ENCODE results near the gene CR1.
"Not testable (repeated sequence)": the region's sequence is repeated elsewhere in the genome, so short reads cannot be mapped to it uniquely, and the experiment has no call there.

The CR1 gene

DNA sequence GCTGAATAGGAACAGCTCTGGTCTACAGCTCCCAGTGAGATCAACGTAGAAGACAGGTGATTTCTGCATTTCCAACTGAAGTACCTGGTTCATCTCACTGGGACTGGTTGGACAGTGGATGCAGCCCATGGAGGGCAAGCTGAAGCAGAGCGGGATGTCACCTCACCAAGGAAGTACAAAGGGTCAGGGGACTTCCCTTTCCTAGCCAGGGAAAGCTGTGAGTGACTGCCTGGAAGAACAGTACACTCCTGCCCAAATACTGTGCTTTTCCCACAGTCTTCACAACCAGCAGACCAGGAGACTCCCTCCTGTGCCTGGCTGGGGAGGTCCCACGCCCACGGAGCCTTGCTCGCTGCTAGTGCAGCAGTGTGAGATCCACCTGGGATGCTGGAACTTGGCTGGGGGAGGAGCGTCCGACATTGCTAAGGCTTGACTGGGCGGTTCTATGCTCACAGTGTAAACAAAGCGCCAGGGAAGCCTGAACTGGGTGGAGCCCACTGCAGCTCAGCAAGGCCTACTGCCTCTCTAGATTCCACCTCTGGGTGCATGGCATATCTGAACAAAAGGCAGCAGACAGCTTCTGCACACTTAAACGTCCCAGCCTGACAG is 163.7 kb downstream of the CR1 start:
- peak in 1 of 2 experiments; percentile 65 for DNase-seq (ENCODE audit: low read depth in 1 of 2, low spot score in 1 of 2)
- in situ Hi-C loops (cut with HindIII; ENCODE audit: low pct_unique_long_range_greater_than_20kb, low sequenced_read_pairs), result no loop called here
- no peak for TF ChIP-seq JUND (IDR thresholded peaks at IDR 0.05; ENCODE audit: low read depth)

DNA sequence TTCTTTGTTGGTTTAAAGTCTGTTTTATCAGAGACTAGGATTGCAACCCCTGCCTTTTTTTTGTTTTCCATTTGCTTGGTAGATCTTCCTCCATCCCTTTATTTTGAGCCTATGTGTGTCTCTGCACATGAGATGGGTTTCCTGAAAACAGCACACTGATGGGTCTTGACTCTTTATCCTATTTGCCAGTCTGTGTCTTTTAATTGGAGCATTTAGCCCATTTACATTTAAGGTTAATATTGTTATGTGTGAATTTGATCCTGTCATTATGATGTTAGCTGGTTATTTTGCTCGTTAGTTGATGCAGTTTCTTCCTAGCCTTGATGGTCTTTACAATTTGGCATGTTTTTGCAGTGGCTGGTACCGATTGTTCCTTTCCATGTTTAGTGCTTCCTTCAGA is 165.5 kb downstream of the CR1 start:
- in situ Hi-C loops (cut with HindIII; ENCODE audit: low pct_unique_long_range_greater_than_20kb, low sequenced_read_pairs); DNase-seq (ENCODE audit: low read depth in 1 of 2, low spot score in 1 of 2): not testable (repeated sequence)

DNA sequence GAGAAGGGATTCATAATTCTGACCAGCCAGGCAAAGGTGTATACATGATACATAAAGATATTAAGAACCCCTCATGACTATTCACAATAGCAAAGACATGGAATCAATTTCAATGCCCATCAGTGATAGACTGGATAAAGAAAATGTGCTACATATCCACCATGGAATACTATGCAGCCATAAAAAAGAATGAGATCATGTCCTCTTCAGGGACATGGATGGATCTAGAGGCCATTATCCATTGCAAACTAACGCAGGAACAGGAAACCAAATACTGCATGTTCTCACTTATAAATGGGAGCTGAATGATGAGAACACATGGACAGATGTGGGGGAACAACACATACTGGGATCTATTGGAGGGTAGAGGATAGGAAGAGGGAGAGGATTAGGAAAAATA is 170.4 kb downstream of the CR1 start:
- in situ Hi-C loops (cut with HindIII; ENCODE audit: low pct_unique_long_range_greater_than_20kb, low sequenced_read_pairs), result no loop called here
- DNase-seq (ENCODE audit: low read depth in 1 of 2, low spot score in 1 of 2), result no peak
- no peak for TF ChIP-seq JUND (IDR thresholded peaks at IDR 0.05; ENCODE audit: low read depth)

DNA sequence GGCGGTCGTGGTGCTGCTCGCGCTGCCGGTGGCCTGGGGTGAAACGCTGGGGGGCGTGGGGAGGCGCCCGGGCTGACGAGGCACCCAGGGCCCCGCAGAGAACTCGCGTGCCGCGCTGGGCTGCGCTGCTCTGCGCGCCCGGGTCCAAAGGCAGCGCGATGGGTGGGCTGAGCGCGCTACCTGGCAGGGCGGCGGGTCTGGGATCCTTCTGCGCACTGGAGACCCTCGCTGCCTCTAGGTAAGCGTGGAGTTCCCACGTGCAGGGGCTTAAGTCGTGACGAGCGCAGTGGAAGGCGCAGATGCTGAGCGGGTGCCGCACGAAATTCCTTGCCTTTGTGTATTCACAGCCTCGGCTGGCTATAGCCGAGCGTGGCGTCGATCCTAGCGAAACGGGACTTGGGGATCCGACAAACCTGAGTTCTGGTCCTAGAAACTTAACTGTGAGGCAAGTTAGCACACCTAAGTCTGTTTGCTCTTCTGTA is 173.6 kb downstream of the CR1 start:
- in situ Hi-C loops (cut with HindIII; ENCODE audit: low pct_unique_long_range_greater_than_20kb, low sequenced_read_pairs), result no loop called here
- TF ChIP-seq JUND (IDR thresholded peaks at IDR 0.05; ENCODE audit: low read depth), result no peak
- no peak for DNase-seq (ENCODE audit: low read depth in 1 of 2, low spot score in 1 of 2)

DNA sequence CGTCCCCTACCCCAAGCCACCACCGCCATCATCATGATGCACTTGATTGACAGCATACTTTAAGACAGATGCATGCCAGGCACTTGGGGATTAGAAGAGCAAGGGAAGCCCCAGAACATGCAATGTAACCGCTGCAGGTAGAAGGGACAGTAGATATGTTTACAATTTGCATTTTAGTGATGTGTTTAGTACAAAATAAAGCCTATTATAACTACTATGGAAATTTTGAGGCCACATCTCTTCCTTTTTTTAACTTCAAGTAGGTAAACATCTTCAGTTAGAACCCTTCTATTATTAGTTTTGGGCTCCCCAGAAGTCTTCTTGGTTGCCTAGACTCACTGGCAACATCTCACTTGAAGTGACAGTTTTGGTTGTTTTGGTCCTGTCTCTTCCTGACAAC is 174.2 kb downstream of the CR1 start:
- in situ Hi-C loops (cut with HindIII; ENCODE audit: low pct_unique_long_range_greater_than_20kb, low sequenced_read_pairs), result no loop called here
- no peak for DNase-seq (ENCODE audit: low read depth in 1 of 2, low spot score in 1 of 2)
- TF ChIP-seq JUND (IDR thresholded peaks at IDR 0.05; ENCODE audit: low read depth), result no peak

DNA sequence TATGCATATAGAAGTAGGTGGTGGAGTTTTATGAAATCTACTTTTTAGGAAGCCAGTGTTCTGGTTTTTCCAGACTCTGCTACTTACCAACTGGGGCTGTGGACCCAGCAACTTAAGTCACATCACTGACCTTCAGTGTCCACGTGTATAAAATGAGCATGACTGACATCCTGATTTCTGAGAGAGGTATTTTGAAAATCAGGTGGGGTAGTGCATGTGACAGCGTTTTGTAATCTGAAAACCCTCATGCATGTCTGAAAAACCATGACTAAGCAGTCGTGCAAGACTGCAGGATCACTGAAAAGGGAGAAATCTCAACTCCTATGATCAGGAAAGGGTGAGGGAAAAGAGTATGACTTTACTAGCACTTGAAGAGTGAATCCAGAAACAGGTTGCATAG is 175.0 kb downstream of the CR1 start:
- TF ChIP-seq JUND (IDR thresholded peaks at IDR 0.05; ENCODE audit: low read depth), result no peak
- in situ Hi-C loops (cut with HindIII; ENCODE audit: low pct_unique_long_range_greater_than_20kb, low sequenced_read_pairs), result no loop called here
- no peak for DNase-seq (ENCODE audit: low read depth in 1 of 2, low spot score in 1 of 2)

DNA sequence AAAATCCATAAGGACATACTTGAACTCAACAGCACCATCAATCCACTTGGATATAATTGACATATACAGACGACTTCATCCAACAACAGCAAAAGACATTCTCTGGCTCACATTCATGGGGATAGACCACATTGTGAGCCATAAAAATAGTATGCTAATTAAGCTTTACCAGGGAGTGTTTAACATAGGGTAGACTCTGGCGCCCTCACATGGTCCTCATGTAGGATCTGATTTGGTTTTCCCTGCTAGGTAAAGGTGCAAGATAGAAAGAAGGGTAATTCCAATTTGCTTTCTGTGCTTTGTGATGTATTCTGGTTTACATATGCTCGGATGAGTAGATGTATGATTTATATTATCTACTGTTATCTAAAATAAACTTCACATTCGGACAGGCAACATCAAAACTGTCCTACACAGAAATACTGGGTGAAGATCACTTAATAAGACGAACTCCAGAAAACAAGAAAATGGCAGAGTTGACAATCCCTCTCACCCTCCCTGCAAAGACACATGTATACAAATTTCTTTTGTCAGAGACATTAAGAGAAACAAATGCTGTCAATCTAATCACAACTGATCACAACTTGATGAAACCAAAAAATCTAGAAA is 176.7 kb downstream of the CR1 start:
- no peak for TF ChIP-seq JUND (IDR thresholded peaks at IDR 0.05; ENCODE audit: low read depth)
- peak; percentile 64 to 85 for DNase-seq (ENCODE audit: low read depth in 1 of 2, low spot score in 1 of 2)
- in situ Hi-C loops (cut with HindIII; ENCODE audit: low pct_unique_long_range_greater_than_20kb, low sequenced_read_pairs), result no loop called here

DNA sequence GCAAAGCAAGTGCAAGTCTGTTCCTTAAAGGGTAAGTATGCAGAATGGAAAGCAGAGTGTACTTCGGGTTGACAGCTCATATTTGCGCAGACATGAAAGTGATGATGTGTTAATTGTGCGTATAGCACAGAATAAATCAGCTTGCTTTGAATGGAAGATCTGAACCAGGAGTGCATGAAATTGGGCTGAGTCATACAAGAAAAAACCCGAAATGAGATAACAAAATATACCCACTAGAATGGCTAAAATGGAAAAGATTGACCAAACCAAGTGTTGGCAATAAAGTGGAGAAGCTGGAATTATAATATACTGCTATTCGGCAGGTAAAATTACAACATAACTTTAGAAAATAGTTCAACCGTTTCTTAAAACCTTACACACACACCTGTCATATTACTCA is 177.4 kb downstream of the CR1 start:
- in situ Hi-C loops (cut with HindIII; ENCODE audit: low pct_unique_long_range_greater_than_20kb, low sequenced_read_pairs), result no loop called here
- no peak for TF ChIP-seq JUND (IDR thresholded peaks at IDR 0.05; ENCODE audit: low read depth)
- DNase-seq (ENCODE audit: low read depth in 1 of 2, low spot score in 1 of 2), result no peak

DNA sequence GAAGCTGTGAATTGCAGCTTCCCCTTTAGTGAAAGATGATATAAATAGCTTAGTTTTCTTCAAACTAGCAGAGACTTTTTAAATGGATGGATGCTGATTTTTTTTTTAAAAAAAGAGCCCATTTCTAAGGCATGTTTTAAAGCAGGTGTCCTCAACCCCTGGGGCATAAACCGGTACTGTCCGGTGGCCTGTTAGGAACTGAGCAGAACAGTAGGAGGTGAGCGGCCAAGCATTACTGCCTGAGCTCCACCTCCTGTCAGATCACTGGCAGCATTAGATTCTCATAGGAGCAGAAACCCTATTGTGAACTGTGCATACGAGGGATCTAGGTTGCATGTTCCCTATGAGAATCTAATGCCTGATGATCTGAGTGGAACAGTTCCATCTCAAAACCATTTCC is 180.2 kb downstream of the CR1 start:
- in situ Hi-C loops (cut with HindIII; ENCODE audit: low pct_unique_long_range_greater_than_20kb, low sequenced_read_pairs), result no loop called here
- no peak for DNase-seq (ENCODE audit: low read depth in 1 of 2, low spot score in 1 of 2)
- TF ChIP-seq JUND (IDR thresholded peaks at IDR 0.05; ENCODE audit: low read depth), result no peak

DNA sequence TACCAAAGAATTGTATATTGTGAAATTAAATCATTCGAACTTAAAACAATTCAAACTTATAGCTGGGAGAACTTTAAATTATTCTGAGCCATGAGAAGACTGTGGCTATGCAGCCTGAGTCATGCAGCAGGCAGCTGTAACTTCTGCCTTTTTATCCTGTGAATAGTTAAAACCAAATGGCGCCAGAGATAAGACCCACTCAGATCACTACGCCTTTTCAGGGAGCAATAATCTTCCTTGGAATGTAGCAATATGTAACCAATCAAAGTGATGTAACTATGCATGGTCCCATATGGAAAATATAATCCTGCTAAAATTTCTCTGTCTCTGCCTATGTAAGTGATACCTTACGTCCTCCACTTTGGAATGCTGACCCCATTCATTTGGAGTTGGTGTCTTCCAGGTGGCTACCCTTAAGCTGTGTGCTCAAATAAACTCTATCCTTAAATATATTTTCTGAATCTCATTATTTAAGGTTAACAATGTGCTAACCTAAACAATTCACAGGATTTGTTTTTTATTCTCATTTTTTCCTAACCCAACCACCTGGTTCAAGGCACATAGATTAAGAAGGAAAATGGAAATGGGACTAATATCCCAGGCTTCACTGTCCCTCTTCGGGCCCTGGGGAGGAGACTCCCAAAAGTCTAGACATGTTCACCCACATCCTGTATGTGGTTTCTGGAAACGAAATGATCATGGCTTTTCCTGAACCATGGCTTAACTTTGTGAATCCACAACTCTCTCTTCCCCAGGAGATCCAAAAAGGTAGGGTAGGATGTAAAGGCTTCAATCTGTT is 184.8 kb downstream of the CR1 start:
- in situ Hi-C loops (cut with HindIII; ENCODE audit: low pct_unique_long_range_greater_than_20kb, low sequenced_read_pairs); DNase-seq (ENCODE audit: low read depth in 1 of 2, low spot score in 1 of 2): not testable (repeated sequence)

DNA sequence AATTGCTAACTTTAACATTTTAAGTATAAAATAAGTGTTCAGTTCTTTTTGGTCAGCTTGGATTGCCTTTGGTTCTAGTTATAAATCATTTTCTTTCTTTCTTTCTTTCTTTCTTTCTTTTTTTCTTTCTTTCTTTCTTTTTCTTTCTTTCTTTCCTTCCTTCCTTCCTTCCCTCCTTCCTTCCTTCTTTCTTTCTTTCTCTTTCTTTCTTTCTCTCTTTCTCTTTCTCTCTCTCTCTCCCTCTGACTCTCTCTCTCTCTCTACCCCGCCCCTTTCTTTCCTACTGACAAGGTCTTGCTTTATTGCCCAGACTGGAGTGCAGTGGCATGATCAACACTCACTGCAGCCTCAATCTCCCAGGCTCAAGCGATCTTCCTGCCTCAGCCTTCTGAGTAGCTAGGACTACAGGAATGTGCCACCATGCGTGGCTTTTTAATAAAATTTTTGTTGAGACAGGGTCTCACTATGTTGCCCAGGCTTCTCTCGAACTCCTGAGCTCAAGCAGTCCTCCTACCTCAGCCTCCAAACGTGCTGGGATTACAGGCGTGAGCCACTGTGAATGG is 187.0 kb downstream of the CR1 start:
- DNase-seq (ENCODE audit: low read depth in 1 of 2, low spot score in 1 of 2); in situ Hi-C loops (cut with HindIII; ENCODE audit: low pct_unique_long_range_greater_than_20kb, low sequenced_read_pairs): not testable (repeated sequence)

DNA sequence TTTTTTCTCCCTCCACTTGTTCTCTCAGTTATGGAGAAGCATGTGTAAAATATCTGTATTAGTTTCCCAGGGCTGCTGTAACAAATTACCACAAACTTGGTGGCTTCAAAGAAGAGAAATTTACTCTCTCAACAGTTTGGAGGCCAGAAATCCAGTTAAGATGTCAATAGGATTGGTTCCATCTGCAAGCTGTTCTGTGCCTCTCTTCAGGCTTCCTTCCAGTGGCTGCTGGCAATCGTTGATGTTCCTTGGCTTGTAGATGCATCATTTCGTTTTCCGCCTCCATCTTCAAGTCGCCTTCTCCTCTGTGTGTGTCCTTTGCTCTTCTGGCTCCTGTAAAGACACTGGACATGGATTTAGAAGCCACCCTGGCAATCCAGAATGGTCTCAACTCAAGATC is 194.6 kb downstream of the CR1 start:
- in situ Hi-C loops (cut with HindIII; ENCODE audit: low pct_unique_long_range_greater_than_20kb, low sequenced_read_pairs); DNase-seq (ENCODE audit: low read depth in 1 of 2, low spot score in 1 of 2): not testable (repeated sequence)

DNA sequence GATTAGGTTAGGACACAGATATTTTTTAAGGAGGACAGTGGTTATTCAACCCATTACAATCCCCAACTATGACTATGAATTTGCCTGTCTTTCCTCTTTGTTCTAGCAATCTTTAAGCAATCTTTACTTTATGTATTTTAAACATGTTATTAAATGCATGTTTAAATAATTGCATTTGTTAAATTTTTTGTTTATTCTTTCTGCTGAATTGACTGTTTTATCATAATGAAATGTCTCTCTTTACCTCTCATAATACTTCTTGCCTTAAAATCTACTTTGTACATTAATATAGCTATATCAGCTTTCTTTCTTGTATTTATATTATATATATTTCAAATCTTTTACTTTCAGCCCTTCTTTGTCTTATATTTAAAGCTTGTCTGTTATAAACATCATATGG is 195.1 kb downstream of the CR1 start:
- in situ Hi-C loops (cut with HindIII; ENCODE audit: low pct_unique_long_range_greater_than_20kb, low sequenced_read_pairs), result no loop called here
- DNase-seq (ENCODE audit: low read depth in 1 of 2, low spot score in 1 of 2), result no peak
- no peak for TF ChIP-seq JUND (IDR thresholded peaks at IDR 0.05; ENCODE audit: low read depth)

Data from T47D (cell line).